HEK293 (cell line): ENCODE measurements around the gene PROSER1.

Source experiments
- KLF10 ChIP-seq: fragments of 450-650 bp; IDR thresholded peaks from 2 replicates; pipeline ENCODE4 v1.5.1; 2018; ENCODE audit warnings: missing biosample characterization, mild to moderate bottlenecking, missing genetic modification characterization
- SCRT2 ChIP-seq: fragments of 450-650 bp; formaldehyde crosslinking; IDR thresholded peaks from 2 replicates; pipeline ENCODE4 v1.5.1; 2016; ENCODE audit warnings: missing biosample characterization, missing genetic modification characterization
- ZFP37 ChIP-seq: fragments of 450-650 bp; formaldehyde crosslinking; IDR thresholded peaks from 2 replicates; pipeline ENCODE4 v1.5.1; 2016; ENCODE audit warnings: missing biosample characterization, missing genetic modification characterization
- ZNF280D ChIP-seq: fragments of 450-650 bp; formaldehyde crosslinking; IDR thresholded peaks from 2 replicates; pipeline ENCODE4 v1.5.1; 2016; ENCODE audit warnings: missing biosample characterization, missing genetic modification characterization
- ZNF341 ChIP-seq: fragments of 450-650 bp; formaldehyde crosslinking; IDR thresholded peaks from 2 replicates; pipeline ENCODE4; 2016; ENCODE audit warnings: low read depth, missing biosample characterization, missing genetic modification characterization

GRCh38 chr13:39072842-39073241, 35.0 kb upstream of the PROSER1 start:
- TF ChIP-seq KLF10 (tag by site-specific recombination): no peak
- no peak for TF ChIP-seq ZFP37 (tag by site-specific recombination)
- no peak for TF ChIP-seq ZNF341 (tag by site-specific recombination)
- no peak for TF ChIP-seq ZNF280D (tag by site-specific recombination)
- TF ChIP-seq SCRT2 (tag by site-specific recombination): no peak
